T-helper 1 cell treated with Interleukin-12 subunit alpha and Interleukin-12 subunit beta and Interleukin-4 antibody, amounts not matched to agents 30 μg/mL and 1 μg/mL, for 36 hours (primary cell): Measurements from ENCODE around the gene CCDC110.

Experiments
- H3K27ac Mint-ChIP-seq: one replicate; pipeline ENCODE4 v1.8.0; 2021; ENCODE audit warnings: mild to moderate bottlenecking, mixed read lengths
- H3K27me3 Mint-ChIP-seq: one replicate; pipeline ENCODE4 v1.8.0; 2021; ENCODE audit warnings: low read depth, mixed read lengths
- H3K36me3 Mint-ChIP-seq: one replicate; pipeline ENCODE4 v1.8.0; 2021; ENCODE audit warnings: low read depth, mixed read lengths
- H3K4me1 Mint-ChIP-seq: one replicate; pipeline ENCODE4 v1.8.0; 2021; ENCODE audit warnings: low read depth, mixed read lengths
- H3K4me3 Mint-ChIP-seq: one replicate; pipeline ENCODE4 v1.8.0; 2021; ENCODE audit warnings: mild to moderate bottlenecking, moderate library complexity, mixed read lengths
- H3K9me3 Mint-ChIP-seq: one replicate; pipeline ENCODE4 v1.8.0; 2021; ENCODE audit warnings: mixed read lengths

The CCDC110 gene

DNA sequence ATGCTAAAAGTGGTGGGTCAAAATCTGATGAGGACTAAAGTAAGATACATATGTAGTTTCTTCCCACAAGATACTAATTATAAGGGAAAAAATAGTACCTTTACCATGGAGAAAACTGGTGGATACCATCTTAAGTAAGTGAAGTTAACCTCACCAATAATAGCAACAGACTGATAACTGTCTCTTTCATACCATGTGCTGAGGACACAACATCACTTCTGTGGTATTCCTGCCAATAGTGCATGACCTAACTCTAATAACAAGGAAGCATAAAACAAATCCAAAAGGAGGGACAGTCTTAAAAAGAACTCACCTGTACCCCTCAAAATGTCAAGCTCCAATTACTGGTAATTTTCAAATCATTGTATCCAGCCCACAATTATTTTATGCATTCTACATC, 54.6 kb downstream of the CCDC110 start:
- Mint-ChIP-seq H3K4me1 (peaks cover 5% of the 10 kb centered on the region), H3K9me3 (no peaks in the 10 kb centered on the region), H3K4me3 (no peak overlapping the region), H3K27ac (no peak overlapping the region), H3K27me3 (no peaks in the 10 kb centered on the region), H3K36me3 (peaks cover 19% of the 10 kb centered on the region)

GRCh38 chr4:185412412-185412811, 59.1 kb downstream of the CCDC110 start:
- H3K27ac Mint-ChIP-seq: no peak overlapping the region
- no peak overlapping the region for H3K4me3 Mint-ChIP-seq
- H3K36me3 Mint-ChIP-seq: peaks cover 26% of the 10 kb centered on the region
- H3K27me3 Mint-ChIP-seq: no peaks in the 10 kb centered on the region
- H3K9me3 Mint-ChIP-seq: peaks cover 4% of the 10 kb centered on the region
- no peaks in the 10 kb centered on the region for H3K4me1 Mint-ChIP-seq

DNA sequence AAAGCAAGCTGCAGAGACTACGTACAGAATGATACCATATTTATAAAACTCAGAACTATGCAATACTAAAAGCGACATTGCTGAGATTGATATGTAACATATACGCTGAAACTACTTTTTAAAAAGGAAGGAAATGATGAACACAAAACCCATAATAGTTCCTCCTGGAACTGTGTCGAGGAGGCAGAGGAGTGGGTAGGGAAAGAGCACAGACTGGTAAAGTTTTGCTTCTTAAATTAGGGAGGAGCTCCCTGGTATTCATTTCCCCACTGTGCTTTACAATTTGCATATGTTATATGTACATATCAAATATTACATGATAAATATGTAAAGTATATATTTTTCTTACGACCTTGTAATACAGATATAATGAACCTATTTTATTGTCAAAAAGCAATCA, 59.7 kb downstream of the CCDC110 start:
- H3K27ac Mint-ChIP-seq: no peak overlapping the region
- peaks cover 23% of the 10 kb centered on the region for H3K36me3 Mint-ChIP-seq
- peaks cover 4% of the 10 kb centered on the region for H3K9me3 Mint-ChIP-seq
- no peak overlapping the region for H3K4me3 Mint-ChIP-seq
- H3K4me1 Mint-ChIP-seq: no peaks in the 10 kb centered on the region
- no peaks in the 10 kb centered on the region for H3K27me3 Mint-ChIP-seq

DNA sequence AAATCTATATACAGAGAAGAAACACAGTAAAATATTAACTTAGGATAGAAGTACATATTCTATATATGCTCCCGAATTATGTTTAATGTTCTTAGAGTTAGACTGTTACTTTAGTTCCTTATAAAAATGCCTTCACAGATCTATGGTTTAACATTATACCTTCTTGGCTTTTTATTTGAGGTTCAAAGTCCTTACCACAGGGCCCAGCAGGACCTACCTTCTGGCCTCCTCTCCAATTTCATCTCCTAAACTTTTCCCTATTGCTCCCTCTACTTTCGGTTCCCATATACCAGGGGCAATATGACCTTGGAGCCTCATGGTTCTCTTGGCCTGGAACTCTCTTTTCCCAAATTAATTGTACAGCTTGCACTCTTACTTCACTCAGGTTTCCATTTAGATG, 63.1 kb downstream of the CCDC110 start:
- no peak overlapping the region for H3K27ac Mint-ChIP-seq
- H3K9me3 Mint-ChIP-seq: peaks cover 4% of the 10 kb centered on the region
- no peaks in the 10 kb centered on the region for H3K4me1 Mint-ChIP-seq
- no peak overlapping the region for H3K4me3 Mint-ChIP-seq
- peaks cover 31% of the 10 kb centered on the region for H3K36me3 Mint-ChIP-seq
- H3K27me3 Mint-ChIP-seq: no peaks in the 10 kb centered on the region

DNA sequence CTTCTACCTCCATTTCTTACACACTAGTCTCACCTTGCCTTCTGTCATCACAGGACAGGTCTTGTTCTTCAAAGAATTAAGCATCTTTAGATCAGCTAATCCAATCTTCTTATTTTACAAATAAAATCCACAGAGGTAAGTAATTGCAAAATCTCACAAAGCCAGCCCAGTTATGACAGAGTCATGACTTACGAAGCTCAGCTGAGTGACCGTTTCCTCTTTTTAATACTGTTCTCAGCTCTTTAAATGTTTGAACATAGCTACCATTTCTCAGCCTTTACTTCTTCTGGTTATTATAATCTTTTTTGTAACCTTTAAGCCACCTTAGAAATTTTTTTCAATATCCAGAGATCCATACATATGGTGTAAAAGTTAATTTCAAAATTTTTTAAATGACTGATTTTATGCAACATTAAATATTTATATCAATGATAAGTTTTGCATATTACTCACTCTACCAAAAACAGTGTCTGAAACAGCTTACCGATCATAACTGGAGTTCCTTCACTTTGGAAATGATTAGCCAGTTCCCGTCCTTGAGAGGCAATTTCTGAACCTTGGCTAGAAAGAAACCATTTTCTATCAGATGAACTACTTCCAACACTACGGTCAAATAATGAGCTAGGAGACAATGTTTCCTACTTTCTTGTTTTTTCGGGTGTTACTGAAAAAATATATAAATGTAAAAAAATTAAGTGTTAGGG, 66.1 kb downstream of the CCDC110 start:
- no peaks in the 10 kb centered on the region for H3K27me3 Mint-ChIP-seq
- H3K27ac Mint-ChIP-seq: no peak overlapping the region

DNA sequence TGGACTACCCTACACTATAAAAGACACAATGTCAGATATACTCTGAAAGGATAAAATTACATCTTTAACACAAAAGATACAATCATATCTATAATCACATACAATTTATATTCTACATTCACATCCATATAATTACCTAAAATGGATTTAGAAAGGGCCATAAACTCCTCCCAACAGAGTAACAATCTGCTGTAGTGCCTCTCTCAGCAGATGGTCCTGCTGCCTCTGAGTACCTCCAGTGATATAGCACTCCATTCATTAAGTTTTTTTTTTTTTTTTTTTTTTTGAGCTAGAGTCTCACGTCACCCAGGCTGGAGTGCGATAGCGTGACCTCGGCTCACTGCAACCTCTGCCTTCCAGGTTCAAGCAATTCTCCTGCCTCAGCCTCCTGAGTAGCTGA, 67.5 kb downstream of the CCDC110 start:
- no peak overlapping the region for H3K27ac Mint-ChIP-seq
- peaks cover 15% of the 10 kb centered on the region for H3K4me1 Mint-ChIP-seq
- H3K4me3 Mint-ChIP-seq: no peak overlapping the region
- no peaks in the 10 kb centered on the region for H3K9me3 Mint-ChIP-seq
- peaks cover 47% of the 10 kb centered on the region for H3K36me3 Mint-ChIP-seq
- no peaks in the 10 kb centered on the region for H3K27me3 Mint-ChIP-seq

More for the DNA sequence above, 66.1 kb downstream of the CCDC110 start:
- Mint-ChIP-seq H3K9me3 (peaks cover 4% of the 10 kb centered on the region), H3K4me3 (no peak overlapping the region), H3K36me3 (peaks cover 41% of the 10 kb centered on the region), H3K4me1 (peaks cover 2% of the 10 kb centered on the region)

DNA sequence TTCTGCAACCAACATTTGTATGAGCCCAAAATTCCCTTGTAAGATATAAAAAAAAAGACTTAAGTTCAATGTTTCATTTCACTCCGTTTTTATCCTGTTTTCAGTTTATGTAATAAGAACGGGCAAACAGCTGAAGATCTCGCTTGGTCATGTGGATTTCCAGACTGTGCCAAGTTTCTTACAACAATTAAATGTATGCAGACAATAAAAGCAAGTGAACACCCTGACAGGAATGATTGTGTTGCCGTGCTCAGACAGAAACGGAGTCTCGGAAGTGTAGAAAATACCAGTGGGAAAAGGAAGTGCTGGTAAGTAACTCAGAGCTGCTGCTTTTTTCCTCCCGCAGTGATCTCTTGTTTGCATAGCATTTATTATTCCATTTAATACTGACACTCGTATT, 72.1 kb downstream of the CCDC110 start:
- Mint-ChIP-seq H3K27ac (no peak overlapping the region), H3K27me3 (no peaks in the 10 kb centered on the region), H3K4me3 (no peak overlapping the region), H3K4me1 (peaks cover 43% of the 10 kb centered on the region), H3K36me3 (peaks cover 33% of the 10 kb centered on the region), H3K9me3 (no peaks in the 10 kb centered on the region)

GRCh38 chr4:185398618-185399017, 72.9 kb downstream of the CCDC110 start:
- H3K4me3 Mint-ChIP-seq: no peak overlapping the region

GRCh38 chr4:185396724-185397385, 74.7 kb downstream of the CCDC110 start, which contains the start of gene ANKRD37:
Gene ANKRD37, plus strand, starts transcription at chr4:185396841. Its CDS starts 83 bp downstream, at chr4:185396924.
- Mint-ChIP-seq H3K4me1 (peaks cover 51% of the 10 kb centered on the region), H3K4me3 (peak within 1 kb of the TSS; percentile 94), H3K9me3 (no peaks in the 10 kb centered on the region), H3K27me3 (no peaks in the 10 kb centered on the region), H3K36me3 (peaks cover 24% of the 10 kb centered on the region), H3K27ac (peak within 1 kb of the TSS; percentile 98)

More at GRCh38 chr4:185398618-185399017, 72.9 kb downstream of the CCDC110 start:
- Mint-ChIP-seq H3K27me3 (no peaks in the 10 kb centered on the region), H3K36me3 (peaks cover 31% of the 10 kb centered on the region), H3K27ac (no peak overlapping the region), H3K9me3 (no peaks in the 10 kb centered on the region), H3K4me1 (peaks cover 50% of the 10 kb centered on the region)

- no peaks in the 10 kb centered on the region for H3K9me3 Mint-ChIP-seq
- H3K27ac Mint-ChIP-seq: peak overlapping the region; percentile 98
- H3K4me3 Mint-ChIP-seq: peak overlapping the region; percentile 94
- H3K36me3 Mint-ChIP-seq: peaks cover 21% of the 10 kb centered on the region
- no peaks in the 10 kb centered on the region for H3K27me3 Mint-ChIP-seq
- H3K4me1 Mint-ChIP-seq: peaks cover 49% of the 10 kb centered on the region
Measured at GRCh38 chr4:185395956-185396723, 75.4 kb downstream of the CCDC110 start.

DNA sequence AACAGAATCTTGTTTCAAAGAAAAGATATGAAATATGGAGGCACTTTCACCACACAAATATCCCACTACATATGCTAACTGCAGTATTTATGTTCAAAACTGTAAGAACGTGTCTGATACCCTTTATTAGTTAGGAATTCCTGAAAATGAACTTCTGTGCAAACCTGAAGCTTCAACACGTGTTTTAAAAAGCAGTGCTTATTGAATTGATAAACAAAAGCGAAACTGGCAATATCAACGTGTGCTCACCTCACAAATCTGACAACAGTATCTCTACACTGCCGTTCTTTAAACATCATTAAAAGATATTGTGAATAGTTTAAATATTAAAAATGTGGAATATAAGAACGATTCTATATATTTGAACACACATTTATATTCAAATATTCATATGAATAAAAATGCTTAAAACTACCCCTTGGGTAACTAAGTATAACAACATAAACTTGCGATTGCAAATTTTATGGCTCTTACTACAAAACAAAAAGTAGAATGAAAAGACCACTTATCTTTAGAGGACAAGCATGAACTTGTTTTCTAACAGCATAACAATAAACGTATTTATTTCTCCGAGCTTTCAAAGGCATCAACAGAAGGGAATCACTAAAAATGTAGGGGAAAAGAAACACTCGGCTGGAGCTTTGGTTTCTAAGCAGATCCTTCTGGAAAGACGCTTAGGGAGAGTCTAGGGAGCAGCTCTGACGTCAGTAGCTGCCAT, 76.1 kb downstream of the CCDC110 start, which contains the start of gene LRP2BP:
Gene LRP2BP, minus strand, starts transcription at position 687 of the 718 bp plus-strand sequence. CDS start 17,738 bp downstream, outside the sequence.
- peaks cover 48% of the 10 kb centered on the region for H3K4me1 Mint-ChIP-seq

More for the DNA sequence above, 76.1 kb downstream of the CCDC110 start, which contains the start of gene LRP2BP:
- Mint-ChIP-seq H3K27ac (peak within 1 kb of the TSS; percentile 98), H3K4me3 (peak within 1 kb of the TSS; percentile 94), H3K9me3 (no peaks in the 10 kb centered on the region), H3K27me3 (no peaks in the 10 kb centered on the region), H3K36me3 (peaks cover 22% of the 10 kb centered on the region)
